AG10803 (cell line): ENCODE data around the gene EHD4.

Experiments used
- DNase-seq: peaks from one replicate; pipeline ENCODE4 v3.0.0; 2010; ENCODE audit warnings: low read depth
- H3K4me3 ChIP-seq: 2 replicates; pipeline ENCODE4 v1.5.1; 2011; ENCODE audit warnings: mild to moderate bottlenecking, low read length, control low read depth
- TF ChIP-seq, protein P1 (sequence below): conservative IDR thresholded peaks from 2 replicates; pipeline ENCODE4 v1.5.1; 2011; ENCODE audit warnings: mild to moderate bottlenecking, low read length, control low read depth, inconsistent platforms

EHD4 gene

DNA sequence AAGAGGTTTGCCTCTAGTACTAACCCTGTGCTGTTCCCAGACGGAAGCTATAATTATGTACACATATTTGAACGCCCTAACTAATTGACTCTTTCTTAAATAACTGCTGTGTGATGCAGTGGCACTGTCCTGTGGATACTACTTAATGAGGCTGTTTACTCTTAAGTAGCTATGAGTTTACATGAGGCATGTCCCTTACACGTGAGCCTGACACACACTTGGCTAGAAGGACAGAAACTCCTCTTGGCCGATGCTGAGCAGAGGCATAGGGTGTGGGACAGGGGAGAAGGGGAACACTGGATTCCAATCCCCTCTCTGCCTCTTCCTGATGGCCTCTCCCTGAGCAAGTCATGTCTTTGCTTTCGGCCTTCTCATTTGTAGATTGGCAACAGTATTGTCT lies 21.9 kb downstream of the EHD4 start:
- TF ChIP-seq, protein P1, sequence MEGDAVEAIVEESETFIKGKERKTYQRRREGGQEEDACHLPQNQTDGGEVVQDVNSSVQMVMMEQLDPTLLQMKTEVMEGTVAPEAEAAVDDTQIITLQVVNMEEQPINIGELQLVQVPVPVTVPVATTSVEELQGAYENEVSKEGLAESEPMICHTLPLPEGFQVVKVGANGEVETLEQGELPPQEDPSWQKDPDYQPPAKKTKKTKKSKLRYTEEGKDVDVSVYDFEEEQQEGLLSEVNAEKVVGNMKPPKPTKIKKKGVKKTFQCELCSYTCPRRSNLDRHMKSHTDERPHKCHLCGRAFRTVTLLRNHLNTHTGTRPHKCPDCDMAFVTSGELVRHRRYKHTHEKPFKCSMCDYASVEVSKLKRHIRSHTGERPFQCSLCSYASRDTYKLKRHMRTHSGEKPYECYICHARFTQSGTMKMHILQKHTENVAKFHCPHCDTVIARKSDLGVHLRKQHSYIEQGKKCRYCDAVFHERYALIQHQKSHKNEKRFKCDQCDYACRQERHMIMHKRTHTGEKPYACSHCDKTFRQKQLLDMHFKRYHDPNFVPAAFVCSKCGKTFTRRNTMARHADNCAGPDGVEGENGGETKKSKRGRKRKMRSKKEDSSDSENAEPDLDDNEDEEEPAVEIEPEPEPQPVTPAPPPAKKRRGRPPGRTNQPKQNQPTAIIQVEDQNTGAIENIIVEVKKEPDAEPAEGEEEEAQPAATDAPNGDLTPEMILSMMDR: no peak
- no peak overlapping the region for H3K4me3 ChIP-seq
- peak; percentile 72 for DNase-seq

- DNase-seq: no peak
- no peak overlapping the region for H3K4me3 ChIP-seq
- TF ChIP-seq, protein P1: no peak
Measured at GRCh38 chr15:41950127-41950483, 22.3 kb downstream of the EHD4 start.

DNA sequence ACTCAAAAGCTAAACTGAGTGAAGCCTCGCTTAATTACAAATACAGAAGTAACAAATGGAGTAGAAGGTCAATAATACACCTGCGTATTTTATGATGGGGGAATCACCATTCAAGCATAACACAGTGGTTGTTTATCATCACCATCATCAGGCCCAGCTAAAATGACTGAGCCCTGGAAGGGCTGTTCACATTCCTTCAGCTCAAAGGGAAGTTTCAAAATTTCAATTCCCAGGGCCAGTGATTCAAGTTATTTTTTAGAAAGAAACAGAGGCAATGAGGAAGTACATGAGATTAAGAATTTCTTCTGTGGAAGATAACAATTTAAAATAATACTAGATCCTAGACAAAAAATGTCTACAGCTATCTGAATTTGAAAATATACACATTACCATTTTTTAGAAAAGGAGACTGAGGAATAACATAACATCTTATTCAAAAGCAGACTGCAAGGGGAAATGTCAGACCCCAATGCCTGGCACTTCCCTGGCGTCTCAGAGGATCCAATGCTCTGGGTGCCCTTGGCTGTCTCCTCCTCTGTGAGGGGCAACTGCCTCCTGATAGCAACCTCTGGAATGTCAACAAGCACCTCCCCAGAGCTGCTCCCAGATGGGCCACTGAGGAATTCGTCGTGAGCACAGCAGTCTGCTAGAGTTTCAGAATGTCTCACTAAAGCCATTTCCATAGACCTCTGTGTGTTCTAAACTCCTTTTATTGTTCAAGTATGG lies 22.8 kb downstream of the EHD4 start:
- TF ChIP-seq, protein P1: no peak

DNA sequence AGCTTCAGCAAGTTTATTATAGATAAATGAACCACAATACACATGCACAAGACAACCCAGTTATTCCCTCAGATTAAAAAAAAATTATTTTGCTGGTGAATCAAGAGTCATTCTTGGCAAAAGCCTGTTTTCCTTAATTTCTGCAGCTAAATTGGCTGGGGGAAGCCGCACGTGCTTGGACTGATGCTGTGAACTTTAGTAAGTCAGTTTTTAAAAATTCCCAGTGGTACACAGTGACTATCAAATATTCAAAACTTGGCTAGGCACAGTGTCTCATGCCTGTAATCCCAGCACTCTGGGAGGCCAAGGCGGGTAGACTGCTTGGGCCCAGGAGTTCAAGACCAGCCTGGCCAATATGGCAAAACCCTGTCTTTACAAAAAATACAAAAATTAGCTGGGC lies 23.9 kb downstream of the EHD4 start:
- DNase-seq: peak; percentile 59
- no peak overlapping the region for H3K4me3 ChIP-seq
- TF ChIP-seq, protein P1: no peak

More for the DNA sequence above, 22.8 kb downstream of the EHD4 start:
- no peak overlapping the region for H3K4me3 ChIP-seq
- DNase-seq: peak; percentile 56

- H3K4me3 ChIP-seq: no peak overlapping the region
- TF ChIP-seq, protein P1: no peak
- no peak for DNase-seq
Measured at GRCh38 chr15:41946970-41947369, 25.4 kb downstream of the EHD4 start.

GRCh38 chr15:41945731-41946130 lies 26.6 kb downstream of the EHD4 start:
- TF ChIP-seq, protein P1: no peak
- no peak overlapping the region for H3K4me3 ChIP-seq
- DNase-seq: no peak

- TF ChIP-seq, protein P1: no peak
- H3K4me3 ChIP-seq: no peak overlapping the region
- DNase-seq: no peak
Measured at GRCh38 chr15:41945221-41945620, 27.1 kb downstream of the EHD4 start.
